A673 (cell line): Measurements from ENCODE around the gene EPHB2. TPM values are rescaled to one million over a fixed set of nuclear protein-coding genes. Genes with fewer than 3 reads are reported as not detected.

Experiments used
- BruUV-seq: library from RNA; stranded (reverse); fragments of 400-500 nt; replicated peaks from 2 replicates; lab custom pipeline; 2021; lab: Mats Ljungman, UMichigan
- CTCF ChIA-PET: fragments of 300-600 bp; sonication (Branson Sonifier 250); formaldehyde crosslinking; loops from one replicate; lab custom pipeline; 2022; ENCODE audit warnings: antibody characterized with exemption; lab: Charles Lee
- POLR2A ChIA-PET: fragments of 300-600 bp; sonication (Branson Sonifier 250); formaldehyde crosslinking; loops from one replicate; lab custom pipeline; 2022; ENCODE audit warnings: antibody characterized with exemption; ENCODE audit not compliant: low non-redundant PET; lab: Charles Lee
- DNase-seq: peaks from one replicate; pipeline ENCODE4 v3.0.0-alpha.2; 2015; ENCODE audit warnings: low spot score
- H3K27ac ChIP-seq: fragments of 200-600 bp; sonication (generic); 2 replicates; pipeline ENCODE4 v1.5.1; 2016; ENCODE audit warnings: mixed run types, low read depth, mild to moderate bottlenecking, mixed read lengths, antibody characterized with exemption, low read length; ENCODE audit not compliant: poor library complexity, severe bottlenecking
- H3K27me3 ChIP-seq: fragments of 200-600 bp; sonication (generic); replicated peaks from 2 replicates; pipeline ENCODE4 v1.6.1; 2017; ENCODE audit warnings: mixed run types, low read depth, mild to moderate bottlenecking, mixed read lengths, antibody characterized with exemption, low read length; ENCODE audit not compliant: insufficient read depth, poor library complexity
- H3K36me3 ChIP-seq: fragments of 200-600 bp; sonication (generic); 2 replicates; pipeline ENCODE4 v1.6.1; 2016; ENCODE audit warnings: mixed run types, mild to moderate bottlenecking, mixed read lengths, antibody characterized with exemption, low read length; ENCODE audit not compliant: insufficient read depth, poor library complexity, severe bottlenecking
- H3K4me1 ChIP-seq: fragments of 200-600 bp; sonication (generic); 2 replicates; pipeline ENCODE4 v1.6.1; 2017; ENCODE audit warnings: mixed run types, mild to moderate bottlenecking, mixed read lengths, antibody characterized with exemption, low read length; ENCODE audit not compliant: insufficient read depth, poor library complexity, severe bottlenecking
- H3K4me3 ChIP-seq: fragments of 200-600 bp; sonication (generic); 2 replicates; pipeline ENCODE4 v1.5.1; 2016; ENCODE audit warnings: low read depth, mixed run types, mild to moderate bottlenecking, mixed read lengths, low read length; ENCODE audit not compliant: poor library complexity, severe bottlenecking
- H3K9me3 ChIP-seq: fragments of 200-600 bp; sonication (generic); 2 replicates; pipeline ENCODE4 v1.6.1; 2016; ENCODE audit warnings: mixed run types, low read depth, mild to moderate bottlenecking, mixed read lengths, antibody characterized with exemption, low read length; ENCODE audit not compliant: poor library complexity, severe bottlenecking
- CTCF ChIP-seq: fragments of 300-800, 200-600 bp; sonication (generic); conservative IDR thresholded peaks from 2 replicates; pipeline ENCODE4 v1.5.1; 2017; ENCODE audit warnings: low read depth, mild to moderate bottlenecking, antibody characterized with exemption, low read length, moderate library complexity, mixed read lengths
- EZH2 ChIP-seq: fragments of 200-600 bp; sonication (generic); IDR thresholded peaks from 2 replicates; pipeline ENCODE4 v1.6.1; 2017; ENCODE audit warnings: borderline replicate concordance, low read depth, mild to moderate bottlenecking, mixed read lengths, antibody characterized with exemption, low read length; ENCODE audit not compliant: poor library complexity, severe bottlenecking
- intact Hi-C: fragments of 100-400 bp; cut with micrococcal nuclease; formaldehyde crosslinking; loops from one replicate; pipeline ENCODE4 v1.10.0; 2022; ENCODE audit not compliant: unreplicated experiment
- total RNA-seq: library from RNA; stranded (reverse); gene quantifications from 2 replicates; pipeline ENCODE4 v1.2.3, GENCODE V29; 2021

EPHB2 gene
- total RNA-seq, 1 experiment from 2014 or later: 10.4 TPM

GRCh38 chr1:22728751-22729399, 18.2 kb downstream of the EPHB2 start:
- no peaks in the 10 kb centered on the region for H3K9me3 ChIP-seq
- no peaks in the 10 kb centered on the region for H3K27me3 ChIP-seq
- H3K27ac ChIP-seq: no peak overlapping the region
- BruUV-seq: no TSS peak
- H3K36me3 ChIP-seq: no peaks in the 10 kb centered on the region
- no peak for DNase-seq
- H3K4me3 ChIP-seq: no peak overlapping the region
- POLR2A ChIA-PET: no interaction called here
- TF ChIP-seq CTCF (no peak), EZH2 (no peak)
- H3K4me1 ChIP-seq: no peaks in the 10 kb centered on the region
- intact Hi-C loops: no loop called here
- CTCF ChIA-PET: no interaction called here

GRCh38 chr1:22729400-22729773, 18.7 kb downstream of the EPHB2 start:
- H3K36me3 ChIP-seq: no peaks in the 10 kb centered on the region
- H3K9me3 ChIP-seq: no peaks in the 10 kb centered on the region
- H3K4me3 ChIP-seq: no peak overlapping the region
- H3K27me3 ChIP-seq: no peaks in the 10 kb centered on the region
- no TSS peak for BruUV-seq
- H3K4me1 ChIP-seq: no peaks in the 10 kb centered on the region
- ChIA-PET POLR2A (no interaction called here), CTCF (no interaction called here)
- DNase-seq: no peak
- intact Hi-C loops: no loop called here
- no peak for TF ChIP-seq EZH2
- no peak for TF ChIP-seq CTCF
- no peak overlapping the region for H3K27ac ChIP-seq

GRCh38 chr1:22729912-22730311, 19.3 kb downstream of the EPHB2 start:
- H3K4me3 ChIP-seq: no peak overlapping the region
- H3K9me3 ChIP-seq: no peaks in the 10 kb centered on the region
- BruUV-seq: no TSS peak
- POLR2A ChIA-PET: no interaction called here
- H3K27me3 ChIP-seq: no peaks in the 10 kb centered on the region
- no peak for DNase-seq
- CTCF ChIA-PET: no interaction called here
- H3K36me3 ChIP-seq: no peaks in the 10 kb centered on the region
- intact Hi-C loops: no loop called here
- no peaks in the 10 kb centered on the region for H3K4me1 ChIP-seq
- TF ChIP-seq CTCF (no peak), EZH2 (no peak)
- no peak overlapping the region for H3K27ac ChIP-seq
